Measurements from ENCODE around the gene TLCD1.

Gene TLCD1

DNA sequence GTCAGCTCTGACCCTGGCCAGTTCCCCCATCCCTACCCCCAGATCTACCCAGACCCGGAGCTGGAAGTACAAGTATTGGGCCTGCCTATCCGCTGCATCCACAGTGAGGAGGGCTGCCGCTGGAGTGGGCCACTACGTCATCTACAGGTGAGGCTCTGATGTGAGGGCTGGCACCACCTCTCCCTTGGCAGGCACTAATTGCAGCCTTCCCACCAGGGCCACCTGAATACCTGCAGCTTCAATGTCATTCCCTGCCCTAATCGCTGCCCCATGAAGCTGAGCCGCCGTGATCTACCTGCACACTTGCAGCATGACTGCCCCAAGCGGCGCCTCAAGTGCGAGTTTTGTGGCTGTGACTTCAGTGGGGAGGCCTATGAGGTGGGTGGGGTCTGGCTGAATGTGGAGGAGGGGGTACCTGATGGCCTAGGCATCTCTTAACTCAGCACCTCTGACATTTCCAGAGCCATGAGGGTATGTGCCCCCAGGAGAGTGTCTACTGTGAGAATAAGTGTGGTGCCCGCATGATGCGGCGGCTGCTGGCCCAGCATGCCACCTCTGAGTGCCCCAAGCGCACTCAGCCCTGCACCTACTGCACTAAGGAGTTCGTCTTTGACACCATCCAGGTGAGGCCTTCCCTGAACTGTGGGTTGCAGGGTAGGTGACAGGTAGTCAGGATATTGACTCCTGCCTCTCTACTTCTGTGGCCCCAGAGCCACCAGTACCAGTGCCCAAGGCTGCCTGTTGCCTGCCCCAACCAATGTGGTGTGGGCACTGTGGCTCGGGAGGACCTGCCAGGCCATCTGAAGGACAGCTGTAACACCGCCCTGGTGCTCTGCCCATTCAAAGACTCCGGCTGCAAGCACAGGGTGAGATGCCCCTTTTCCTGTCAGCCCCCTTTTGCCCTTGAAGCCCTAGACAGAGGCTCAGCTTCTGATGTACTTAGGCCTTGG is 22.0 kb upstream of the TLCD1 start:
- TF ChIP-seq, protein P1, sequence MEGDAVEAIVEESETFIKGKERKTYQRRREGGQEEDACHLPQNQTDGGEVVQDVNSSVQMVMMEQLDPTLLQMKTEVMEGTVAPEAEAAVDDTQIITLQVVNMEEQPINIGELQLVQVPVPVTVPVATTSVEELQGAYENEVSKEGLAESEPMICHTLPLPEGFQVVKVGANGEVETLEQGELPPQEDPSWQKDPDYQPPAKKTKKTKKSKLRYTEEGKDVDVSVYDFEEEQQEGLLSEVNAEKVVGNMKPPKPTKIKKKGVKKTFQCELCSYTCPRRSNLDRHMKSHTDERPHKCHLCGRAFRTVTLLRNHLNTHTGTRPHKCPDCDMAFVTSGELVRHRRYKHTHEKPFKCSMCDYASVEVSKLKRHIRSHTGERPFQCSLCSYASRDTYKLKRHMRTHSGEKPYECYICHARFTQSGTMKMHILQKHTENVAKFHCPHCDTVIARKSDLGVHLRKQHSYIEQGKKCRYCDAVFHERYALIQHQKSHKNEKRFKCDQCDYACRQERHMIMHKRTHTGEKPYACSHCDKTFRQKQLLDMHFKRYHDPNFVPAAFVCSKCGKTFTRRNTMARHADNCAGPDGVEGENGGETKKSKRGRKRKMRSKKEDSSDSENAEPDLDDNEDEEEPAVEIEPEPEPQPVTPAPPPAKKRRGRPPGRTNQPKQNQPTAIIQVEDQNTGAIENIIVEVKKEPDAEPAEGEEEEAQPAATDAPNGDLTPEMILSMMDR (conservative IDR thresholded peaks at IDR 0.05; ENCODE audit: low read length), result no peak
- TF ChIP-seq EZH2phosphoT487 (IDR thresholded peaks at IDR 0.05; ENCODE audit: borderline replicate concordance), result no peak
- H3K79me2 ChIP-seq (ENCODE audit: insufficient read depth, low read length), result peaks cover 44% of the 10 kb centered on the region
- no peak overlapping the region for H2AFZ ChIP-seq (ENCODE audit: low read length)
- H4K20me1 ChIP-seq (ENCODE audit: insufficient read depth, low read length, poor library complexity, severe bottlenecking), result peaks cover 40% of the 10 kb centered on the region
- no peaks in the 10 kb centered on the region for H3K9me2 ChIP-seq (replicated peaks; ENCODE audit: low read depth, low read length)
- no peaks in the 10 kb centered on the region for H3F3A ChIP-seq (ENCODE audit: low read depth)
- H3K27me3 ChIP-seq (ENCODE audit: insufficient read depth, low read length, poor library complexity, severe bottlenecking), result no peaks in the 10 kb centered on the region
- H3K4me3 ChIP-seq (ENCODE audit: low read length, poor library complexity, severe bottlenecking), result no peak overlapping the region
- no peaks in the 10 kb centered on the region for H3K9me3 ChIP-seq (ENCODE audit: insufficient read depth, low read depth, low read length)
- no peak overlapping the region for H3K4me2 ChIP-seq (ENCODE audit: low read depth, low read length, poor library complexity, severe bottlenecking)
- H3K36me3 ChIP-seq (ENCODE audit: insufficient read depth, low read length), result peaks cover 25% of the 10 kb centered on the region; the same call in 1 of the 2 replicates
- H3K9ac ChIP-seq (ENCODE audit: low read depth, low read length, poor library complexity, severe bottlenecking), result no peak overlapping the region
- peaks cover 31% of the 10 kb centered on the region for H3K4me1 ChIP-seq (ENCODE audit: insufficient read depth, low read length, poor library complexity, severe bottlenecking)

GRCh38 chr17:28747051-28747691 is 21.1 kb upstream of the TLCD1 start:
- peaks cover 40% of the 10 kb centered on the region for H4K20me1 ChIP-seq (ENCODE audit: insufficient read depth, low read length, poor library complexity, severe bottlenecking)
- H3K9me2 ChIP-seq (replicated peaks; ENCODE audit: low read depth, low read length), result no peaks in the 10 kb centered on the region
- peak overlapping the region; percentile 86 for H3K4me2 ChIP-seq (ENCODE audit: low read depth, low read length, poor library complexity, severe bottlenecking)
- H3K9me3 ChIP-seq (ENCODE audit: insufficient read depth, low read depth, low read length), result no peaks in the 10 kb centered on the region
- H3K4me3 ChIP-seq (ENCODE audit: low read length, poor library complexity, severe bottlenecking), result peak overlapping the region; percentile 93
- no peaks in the 10 kb centered on the region for H3K27me3 ChIP-seq (ENCODE audit: insufficient read depth, low read length, poor library complexity, severe bottlenecking)
- H2AFZ ChIP-seq (ENCODE audit: low read length), result no peak overlapping the region
- no peaks in the 10 kb centered on the region for H3F3A ChIP-seq (ENCODE audit: low read depth)
- peaks cover 44% of the 10 kb centered on the region for H3K79me2 ChIP-seq (ENCODE audit: insufficient read depth, low read length)
- H3K9ac ChIP-seq (ENCODE audit: low read depth, low read length, poor library complexity, severe bottlenecking), result peak overlapping the region; percentile 82
- no peak for TF ChIP-seq EZH2phosphoT487 (IDR thresholded peaks at IDR 0.05; ENCODE audit: borderline replicate concordance)
- TF ChIP-seq, protein P1 (conservative IDR thresholded peaks at IDR 0.05; ENCODE audit: low read length), result no peak
- H3K4me1 ChIP-seq (ENCODE audit: insufficient read depth, low read length, poor library complexity, severe bottlenecking), result peaks cover 33% of the 10 kb centered on the region
- H3K36me3 ChIP-seq (ENCODE audit: insufficient read depth, low read length), result peaks cover 25% of the 10 kb centered on the region; the same call in 1 of the 2 replicates

GRCh38 chr17:28746611-28747050 is 20.6 kb upstream of the TLCD1 start:
- Histone ChIP-seq H3F3A (ENCODE audit: low read depth) (no peaks in the 10 kb centered on the region), H3K4me1 (ENCODE audit: insufficient read depth, low read length, poor library complexity, severe bottlenecking) (peaks cover 33% of the 10 kb centered on the region), H4K20me1 (ENCODE audit: insufficient read depth, low read length, poor library complexity, severe bottlenecking) (peaks cover 40% of the 10 kb centered on the region), H3K4me3 (ENCODE audit: low read length, poor library complexity, severe bottlenecking) (peak overlapping the region; percentile 93), H3K79me2 (ENCODE audit: insufficient read depth, low read length) (peaks cover 44% of the 10 kb centered on the region), H3K27me3 (ENCODE audit: insufficient read depth, low read length, poor library complexity, severe bottlenecking) (no peaks in the 10 kb centered on the region), H3K36me3 (ENCODE audit: insufficient read depth, low read length) (peaks cover 25% of the 10 kb centered on the region; the same call in 1 of the 2 replicates), H3K9ac (ENCODE audit: low read depth, low read length, poor library complexity, severe bottlenecking) (peak overlapping the region; percentile 82), H3K4me2 (ENCODE audit: low read depth, low read length, poor library complexity, severe bottlenecking) (peak overlapping the region; percentile 86), H3K9me3 (ENCODE audit: insufficient read depth, low read depth, low read length) (no peaks in the 10 kb centered on the region), H3K9me2 (replicated peaks; ENCODE audit: low read depth, low read length) (no peaks in the 10 kb centered on the region), H2AFZ (ENCODE audit: low read length) (no peak overlapping the region)
- no peak for TF ChIP-seq EZH2phosphoT487 (IDR thresholded peaks at IDR 0.05; ENCODE audit: borderline replicate concordance)
- TF ChIP-seq, protein P1 (conservative IDR thresholded peaks at IDR 0.05; ENCODE audit: low read length), result no peak

Data from Loucy (cell line).